GM18873 (cell line): ENCODE results near the gene HADH.
A peak's percentile ranks its signal among the peaks of the same experiment; 100 is the strongest.
"Not testable (repeated sequence)": the region's sequence is repeated elsewhere in the genome, so short reads cannot be mapped to it uniquely, and the experiment has no call there.

Experiments used
- ATAC-seq: cut with Tn5 transposase; IDR thresholded peaks from one replicate; pipeline ENCODE4 v1.9.1; 2021; ENCODE audit warnings: mild to moderate bottlenecking, moderate library complexity, moderate number of reproducible peaks; ENCODE audit not compliant: unreplicated experiment, low FRiP score

The HADH gene

DNA sequence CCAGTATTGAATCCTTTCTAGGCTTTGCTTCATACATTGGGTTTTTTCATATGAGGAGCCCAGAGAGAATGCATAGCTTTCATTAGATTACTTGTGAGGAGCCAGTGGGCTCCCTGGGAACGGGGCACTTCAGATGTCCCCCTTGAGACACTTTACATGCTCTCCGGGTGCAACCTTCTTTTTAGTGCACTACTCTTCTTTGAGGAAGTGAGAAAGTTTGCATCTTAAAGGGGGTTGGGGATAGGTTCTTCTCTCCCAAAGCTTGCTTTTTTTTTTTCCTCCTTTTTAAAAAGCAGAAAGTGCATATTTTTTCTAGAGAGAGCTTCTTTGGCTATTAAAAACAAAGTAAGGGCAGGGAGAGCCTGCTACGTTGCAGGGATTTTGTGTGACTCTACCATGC lies 4.3 kb downstream of the HADH start:
- peak; percentile 32 for ATAC-seq

DNA sequence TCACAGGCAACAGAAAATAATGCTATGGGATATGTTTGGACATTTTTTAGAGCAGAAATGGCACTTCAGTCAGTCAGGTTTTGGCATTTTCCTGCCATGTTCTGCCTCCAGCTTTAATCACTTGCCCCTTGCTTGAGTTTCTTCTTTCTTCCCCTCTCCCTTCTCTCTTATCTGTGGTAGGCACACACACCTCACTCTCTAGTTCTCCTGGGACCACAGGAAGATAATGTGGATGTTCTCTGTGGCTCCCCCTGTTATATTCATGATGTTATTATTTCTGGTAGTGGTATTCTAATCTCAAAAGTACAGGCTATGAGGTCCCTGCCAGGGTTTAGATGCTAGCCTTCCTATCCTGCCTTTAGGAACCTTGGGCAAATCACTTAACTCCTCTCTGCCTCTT lies 5.2 kb downstream of the HADH start:
- no peak for ATAC-seq

DNA sequence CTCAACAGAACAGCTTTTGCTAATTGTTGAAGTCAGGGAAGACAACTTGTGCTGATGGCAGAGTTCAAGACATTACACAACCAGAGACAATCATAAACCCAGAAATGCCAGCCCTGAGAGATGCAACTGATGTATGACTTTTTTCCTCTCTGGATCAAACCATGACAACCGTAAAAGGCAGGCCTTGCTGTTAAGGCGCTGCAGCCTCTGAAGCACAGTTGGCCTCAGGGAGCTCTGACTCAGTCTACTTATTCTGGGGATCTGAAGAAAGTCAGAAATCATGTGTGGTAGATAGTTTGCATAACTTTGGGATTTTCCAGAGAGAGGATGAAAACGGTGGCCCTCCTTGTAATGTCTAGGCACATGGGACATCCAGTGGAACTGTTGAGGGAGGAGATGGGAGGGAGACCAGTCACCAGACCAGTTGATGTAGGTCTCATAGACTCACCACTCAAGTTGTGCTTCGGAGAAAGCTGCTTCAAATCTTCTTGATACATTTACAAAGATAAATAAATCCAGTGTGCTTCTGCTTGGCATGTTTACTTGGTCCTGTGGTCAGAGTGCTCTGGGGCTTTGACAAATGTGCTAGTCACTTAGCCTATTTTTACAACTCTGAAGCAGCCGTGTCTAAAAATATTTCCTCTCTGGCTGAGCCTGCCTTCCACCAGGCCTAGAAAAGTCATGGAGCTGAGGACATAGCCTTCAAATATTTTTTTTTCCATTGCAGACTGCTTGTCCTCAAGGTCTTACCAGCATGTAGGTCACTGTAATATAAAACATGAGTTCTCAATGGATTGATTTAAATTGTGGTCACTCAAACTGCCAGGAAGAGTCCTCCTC lies 7.5 kb downstream of the HADH start:
- ATAC-seq: no peak

DNA sequence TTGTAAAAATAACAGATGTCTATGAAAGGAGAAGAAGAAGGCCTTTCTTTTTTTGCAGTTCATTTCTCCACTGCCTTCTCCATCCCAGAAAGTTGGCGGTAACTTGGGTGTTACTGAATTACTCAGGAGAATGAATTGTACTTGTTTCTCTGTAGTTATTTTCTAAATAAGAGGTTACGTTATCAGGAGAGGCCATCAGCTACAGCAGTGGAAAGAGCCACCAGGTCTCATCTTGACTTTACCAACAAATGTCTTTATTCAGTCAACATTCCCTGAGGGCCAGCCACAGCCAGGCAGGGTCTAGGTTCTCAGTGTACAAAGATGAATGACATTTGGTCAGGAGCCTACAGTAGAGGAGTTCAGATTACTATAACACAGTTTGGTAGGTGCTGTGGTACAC lies 8.1 kb downstream of the HADH start:
- ATAC-seq: no peak

DNA sequence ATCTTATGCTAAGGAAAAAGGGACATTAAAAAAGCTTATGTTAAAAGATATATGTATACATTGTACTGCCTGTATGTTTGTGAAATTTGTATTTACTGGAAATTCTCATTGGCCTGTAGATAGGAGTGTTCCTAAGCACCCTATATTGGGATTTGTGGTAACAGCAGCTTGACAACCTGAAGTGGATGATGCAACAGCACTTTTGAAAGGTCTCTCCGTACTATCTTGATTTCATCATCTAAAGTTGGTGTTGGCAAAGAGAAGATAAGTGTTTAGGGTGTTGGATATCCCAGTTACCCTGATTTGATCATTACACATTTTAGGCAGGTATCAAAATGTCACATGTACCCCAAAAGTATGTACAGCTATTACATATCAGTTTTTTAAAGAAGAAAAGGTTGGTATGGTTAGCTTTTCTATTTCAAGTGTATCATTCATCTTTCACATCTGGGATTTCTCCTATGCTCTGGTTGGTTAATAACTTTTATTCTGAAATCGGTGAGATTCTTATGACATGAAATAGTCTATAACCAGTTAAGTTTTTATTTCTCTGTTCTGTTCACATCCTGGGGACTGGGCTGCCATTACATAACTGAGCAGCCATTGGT lies 10.3 kb downstream of the HADH start:
- ATAC-seq: no peak

DNA sequence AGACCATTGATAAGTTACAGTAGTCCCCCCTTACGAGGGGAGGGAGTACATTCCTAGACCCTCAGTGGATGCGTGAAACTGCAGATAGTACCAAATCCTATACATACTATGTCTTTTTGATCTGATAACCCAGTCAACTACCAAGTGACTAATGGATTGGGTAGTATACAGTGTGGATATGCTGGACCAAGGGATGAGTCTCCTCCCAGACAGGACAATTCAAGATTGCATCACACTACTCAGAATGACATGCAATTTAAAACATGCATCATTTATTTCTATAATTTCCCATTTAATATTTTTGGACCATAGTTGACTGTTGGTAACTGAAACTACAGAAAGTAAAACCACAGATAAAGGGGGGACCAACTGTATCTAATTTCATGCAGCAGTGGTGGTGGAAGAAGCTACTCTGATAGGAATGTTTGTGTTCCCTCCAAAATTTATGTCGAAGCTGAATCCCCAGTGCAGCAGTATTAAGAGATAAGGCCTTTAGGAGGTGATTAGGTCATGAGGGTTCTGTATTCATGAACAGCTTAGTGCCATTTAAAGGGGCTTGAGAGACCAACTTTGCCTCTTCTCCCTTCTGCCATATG lies 11.9 kb downstream of the HADH start:
- ATAC-seq: no peak

DNA sequence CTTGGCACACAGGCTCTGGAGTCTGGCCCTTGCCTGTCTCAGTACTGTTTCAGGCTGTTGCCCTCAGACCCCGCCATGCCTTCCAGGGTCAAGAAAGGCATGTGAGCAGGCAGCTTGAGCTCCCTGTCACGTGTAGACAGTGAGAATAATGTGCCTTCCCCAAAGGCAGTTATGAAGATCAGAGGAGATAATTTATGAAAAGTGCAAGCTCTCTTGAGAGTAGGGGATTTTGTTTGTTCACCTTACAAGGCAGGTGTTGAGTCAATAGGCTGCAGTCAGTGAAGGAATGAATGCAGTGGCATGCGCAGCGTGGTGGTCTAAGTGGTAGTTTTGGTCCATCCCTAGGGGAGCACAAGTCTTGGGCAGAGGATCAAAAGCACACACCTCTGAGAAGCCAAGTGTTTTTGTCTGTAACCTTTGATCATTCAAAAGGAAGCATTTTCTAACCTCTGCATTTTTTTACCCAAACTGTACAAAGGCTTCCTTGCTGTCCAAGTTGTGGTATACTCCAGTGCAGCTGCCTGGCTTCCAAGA lies 14.4 kb downstream of the HADH start:
- ATAC-seq: no peak

DNA sequence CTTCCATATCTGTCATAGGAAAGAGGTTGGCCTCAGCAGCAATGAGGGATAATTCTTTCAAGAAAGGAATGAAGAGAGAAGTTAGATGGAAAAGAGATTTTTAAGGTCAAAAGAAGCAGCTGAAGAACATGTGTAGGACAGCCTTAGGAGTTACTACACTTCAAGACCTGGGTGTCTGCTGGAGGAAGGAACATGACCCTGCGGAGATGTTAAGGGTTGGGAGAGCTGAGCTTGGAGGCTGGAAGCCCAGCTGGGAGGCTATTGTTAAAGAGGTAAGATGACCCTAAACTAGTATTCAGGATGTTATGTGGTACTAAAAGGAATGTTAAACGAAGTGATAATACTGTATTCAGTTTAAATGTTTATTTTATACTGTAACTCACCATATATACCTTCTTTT lies 15.0 kb downstream of the HADH start:
- ATAC-seq: no peak

DNA sequence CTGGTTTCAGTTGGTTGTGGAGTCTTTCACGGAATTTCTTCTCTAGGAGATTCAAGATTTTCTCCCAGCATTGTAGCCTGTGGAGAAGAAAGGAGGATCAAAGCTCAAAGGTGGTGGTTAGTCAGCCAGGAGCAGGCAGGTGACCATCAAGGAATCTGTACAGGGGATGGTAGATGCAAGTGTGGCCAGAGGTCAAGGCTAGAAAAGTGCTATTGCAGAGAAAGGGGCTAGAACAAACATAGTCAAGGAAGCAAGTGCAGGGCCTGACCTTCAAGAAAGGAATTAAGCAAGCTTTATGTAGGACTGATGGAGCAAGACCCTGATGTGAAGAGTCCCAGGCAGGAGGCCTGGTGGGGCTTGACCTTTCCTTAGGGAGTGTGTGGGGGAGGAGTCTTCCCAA lies 16.1 kb downstream of the HADH start:
- no peak for ATAC-seq

DNA sequence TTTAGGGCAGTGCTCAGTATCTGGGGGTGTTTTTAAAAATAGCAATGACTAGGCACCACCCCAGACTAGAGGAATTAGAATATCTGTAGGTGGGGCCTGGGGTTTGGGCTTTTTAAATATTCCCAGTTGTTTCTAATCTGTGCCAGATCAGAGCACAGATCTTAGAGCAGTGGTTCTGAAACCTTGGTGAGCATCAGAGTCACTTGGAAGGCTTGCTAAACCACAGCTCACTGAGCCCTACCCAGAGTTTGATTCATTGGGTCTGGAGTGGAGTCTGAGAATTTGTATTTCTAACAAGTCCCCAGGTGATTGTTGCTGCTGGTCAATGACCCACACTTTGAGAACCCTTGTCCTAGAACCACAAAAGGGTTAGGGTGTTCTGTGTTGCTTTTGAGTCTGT lies 16.7 kb downstream of the HADH start:
- ATAC-seq: no peak

DNA sequence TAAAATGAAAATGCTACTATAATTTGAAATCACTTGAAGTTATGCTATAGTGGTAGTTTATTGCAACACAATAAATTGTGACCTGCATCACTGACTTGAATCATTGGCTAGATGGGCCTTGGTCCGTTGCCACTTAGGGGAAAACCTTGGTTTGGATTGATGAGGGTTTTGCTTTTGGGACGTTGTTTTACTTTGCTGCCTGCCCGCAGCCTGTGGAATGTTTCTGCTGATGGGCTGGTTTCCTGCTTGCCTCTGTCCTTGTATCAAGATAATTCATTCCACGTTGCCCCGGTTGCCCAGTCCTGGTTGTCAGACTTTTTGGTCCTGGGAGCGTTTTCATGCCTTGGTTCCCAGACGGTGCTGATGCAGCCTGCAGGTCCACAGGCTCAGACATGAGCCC lies 18.3 kb downstream of the HADH start:
- no peak for ATAC-seq

DNA sequence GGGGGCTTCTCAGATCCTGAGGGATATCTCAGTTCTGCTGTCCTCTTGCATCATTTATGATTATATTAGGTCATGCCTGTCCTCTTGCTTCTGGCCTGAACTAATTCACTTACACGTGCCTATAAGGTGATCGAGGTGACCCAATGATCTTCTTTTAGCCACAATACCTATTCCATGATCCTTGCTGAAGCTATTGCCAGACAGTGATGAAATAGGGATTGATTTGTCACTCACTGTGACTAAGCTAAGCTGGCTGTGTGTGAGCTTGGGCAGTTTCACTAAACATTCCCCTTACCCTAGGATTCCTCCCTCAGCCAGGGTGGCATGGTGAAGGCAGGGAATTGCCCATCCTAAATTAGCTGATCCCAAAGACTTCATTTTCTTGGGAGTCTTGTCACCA lies 19.0 kb downstream of the HADH start:
- ATAC-seq: no peak

DNA sequence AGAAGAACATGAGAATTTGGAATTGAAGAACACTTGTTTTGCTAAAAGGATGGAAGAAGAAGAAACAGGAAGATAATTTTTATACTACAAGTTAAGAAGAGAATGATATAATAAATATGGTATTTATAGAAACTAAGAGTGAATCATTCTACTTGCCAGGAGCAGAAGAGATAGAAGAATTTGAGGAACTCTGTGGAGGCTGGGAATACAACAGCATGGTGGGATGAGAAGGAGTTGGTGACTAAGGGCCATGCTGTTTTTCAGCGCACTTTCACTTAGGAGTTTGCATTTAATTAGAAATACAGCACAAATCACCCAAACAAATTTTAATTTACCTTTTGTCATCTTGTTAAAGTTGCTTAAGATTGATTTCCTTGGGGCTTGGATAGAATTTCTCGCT lies 20.5 kb downstream of the HADH start:
- no peak for ATAC-seq

DNA sequence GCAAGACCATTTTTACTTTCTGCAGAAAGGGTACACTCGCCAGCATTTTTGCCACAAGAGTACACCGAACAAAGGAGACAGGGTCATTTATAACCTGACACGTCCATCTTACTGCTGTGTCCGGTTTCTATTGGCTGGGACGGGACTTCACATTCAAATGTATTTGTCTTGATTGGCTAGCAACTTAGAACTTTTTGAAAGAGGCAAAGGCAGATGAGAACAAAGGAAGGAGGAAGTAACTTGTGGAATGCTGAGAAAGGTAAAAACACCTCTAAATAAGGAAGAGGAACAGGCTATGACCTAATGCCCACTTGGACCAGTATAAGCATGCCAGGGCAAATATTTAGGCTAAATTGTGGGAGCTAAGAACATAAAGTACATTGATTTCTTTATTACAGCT lies 22.7 kb downstream of the HADH start:
- not testable (repeated sequence) for ATAC-seq

DNA sequence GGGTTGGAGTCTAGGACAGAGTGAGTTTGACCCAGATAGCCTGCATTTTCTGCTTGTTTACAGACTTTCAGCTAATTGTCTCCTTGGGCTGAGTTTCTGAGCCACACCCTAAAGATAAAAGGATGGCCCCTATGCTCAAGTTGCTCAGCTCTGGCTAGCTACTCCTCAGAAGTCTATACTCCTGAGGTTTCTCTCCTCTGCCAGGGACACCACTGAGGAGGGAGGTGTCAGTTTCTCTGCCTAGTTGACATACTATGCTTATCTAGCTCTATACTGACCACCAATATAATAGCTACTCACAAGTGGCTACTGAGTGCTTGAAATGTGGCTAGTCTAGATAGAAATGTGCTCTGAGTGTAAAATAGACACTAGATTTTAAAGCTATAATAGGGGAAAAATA lies 23.6 kb downstream of the HADH start:
- no peak for ATAC-seq

DNA sequence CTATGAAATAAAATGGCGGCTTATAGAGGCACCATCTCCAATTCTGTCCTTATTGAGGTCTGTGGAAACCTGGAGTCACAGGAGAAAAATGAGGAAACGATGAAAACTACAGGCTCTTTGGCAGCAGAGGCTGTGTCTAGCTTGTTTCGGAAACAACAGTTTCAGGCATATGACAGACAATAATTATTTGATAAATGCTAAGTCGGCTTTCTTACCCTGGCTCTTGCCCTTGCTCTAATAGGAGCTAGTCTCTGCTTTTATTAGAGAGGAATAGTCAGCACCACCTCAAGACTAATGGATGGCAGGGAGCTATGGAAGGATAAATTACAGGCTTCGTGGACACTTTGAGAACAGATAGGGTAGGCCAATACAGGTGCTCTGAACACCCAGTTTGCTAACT lies 24.3 kb downstream of the HADH start:
- no peak for ATAC-seq

DNA sequence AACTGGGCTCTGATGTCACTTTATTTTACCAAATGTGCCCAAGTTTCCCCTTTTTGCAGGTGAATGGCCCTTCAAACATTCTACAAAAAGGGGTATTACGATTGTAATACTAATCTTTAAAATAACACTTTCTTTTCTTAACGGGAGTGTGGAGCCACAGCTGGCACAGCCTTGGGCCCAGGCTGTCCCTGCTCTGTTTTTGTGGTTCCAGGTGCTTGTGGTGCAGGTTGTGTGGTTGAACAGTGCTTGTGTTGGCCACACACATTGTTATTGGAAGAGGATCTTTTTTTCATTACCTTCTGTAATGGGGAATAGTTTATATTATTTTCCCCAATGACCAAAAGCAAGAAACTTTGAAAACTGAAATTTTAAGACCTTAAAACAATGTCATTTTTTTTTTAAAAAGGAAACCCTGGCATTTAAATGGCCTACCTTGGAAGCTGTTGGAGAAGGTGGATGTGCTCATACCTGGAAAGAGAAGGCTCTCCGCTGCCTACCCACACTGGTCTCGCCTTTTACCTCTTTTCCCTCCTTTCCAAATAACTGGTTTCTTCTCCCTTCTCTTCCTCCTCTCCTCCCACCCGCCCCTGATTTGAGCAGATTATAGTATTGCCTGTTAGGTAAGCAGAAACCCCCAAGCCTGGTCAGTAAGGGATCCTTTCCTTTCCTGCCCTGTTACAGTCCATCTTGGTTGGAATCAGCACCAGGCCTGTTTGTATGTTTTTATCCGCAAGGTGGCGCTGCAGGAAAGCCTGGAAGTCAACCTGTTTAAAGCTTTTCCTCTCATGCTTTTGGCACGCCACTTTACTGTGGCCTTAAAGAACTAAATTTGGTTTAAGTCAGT lies 28.6 kb downstream of the HADH start:
- ATAC-seq: peak; percentile 61

DNA sequence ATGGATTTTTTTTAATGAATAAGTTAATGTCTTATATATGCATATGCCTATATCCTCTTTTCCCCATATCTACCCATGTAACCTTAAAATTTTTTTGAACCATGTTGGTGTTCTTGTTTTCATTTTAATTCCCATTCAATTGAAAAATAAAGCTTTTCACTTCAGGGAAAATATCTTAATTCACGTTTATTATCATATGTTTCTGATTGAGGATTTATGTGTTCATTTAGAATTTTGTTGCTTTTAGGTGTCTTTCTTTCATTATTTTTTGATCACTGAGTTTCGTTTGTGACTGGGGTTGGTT lies 29.1 kb downstream of the HADH start:
- ATAC-seq: no peak

DNA sequence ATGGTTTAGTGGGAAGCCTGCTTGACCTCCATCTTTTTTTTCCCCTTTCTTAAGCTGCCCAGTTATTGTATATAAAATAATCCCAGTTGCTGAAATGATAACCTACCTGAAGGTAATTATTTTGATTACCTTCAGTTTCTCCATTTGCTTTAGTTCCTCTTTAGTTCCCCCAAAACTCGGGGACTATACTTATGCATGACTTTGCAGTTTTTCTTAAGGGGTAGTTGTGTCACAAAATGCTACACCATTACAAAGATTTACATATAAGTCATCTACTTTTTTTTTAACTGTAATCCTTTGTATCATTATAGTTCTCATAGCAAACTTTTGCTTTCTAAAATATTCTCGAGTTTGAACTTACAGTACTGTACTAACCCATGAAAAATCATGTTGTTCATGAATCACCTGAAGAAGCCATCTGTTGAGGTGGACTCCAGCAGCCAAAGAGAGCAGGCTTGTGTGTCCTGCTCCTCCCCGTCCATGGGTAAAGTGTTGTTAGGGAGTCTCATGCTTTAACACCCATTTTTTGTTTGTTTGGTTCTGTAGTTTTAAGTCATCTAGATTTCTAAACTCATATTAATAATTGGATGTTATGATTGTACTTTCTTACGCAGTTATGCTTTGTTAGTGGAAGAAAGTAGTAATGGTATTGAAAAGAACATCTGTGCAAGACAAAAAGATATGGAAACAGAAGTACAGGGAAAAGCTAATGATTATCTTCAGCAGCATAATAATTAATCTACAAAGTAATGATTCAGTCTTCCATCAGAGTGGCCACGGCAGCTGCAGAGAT lies 34.6 kb downstream of the HADH start:
- no peak for ATAC-seq

DNA sequence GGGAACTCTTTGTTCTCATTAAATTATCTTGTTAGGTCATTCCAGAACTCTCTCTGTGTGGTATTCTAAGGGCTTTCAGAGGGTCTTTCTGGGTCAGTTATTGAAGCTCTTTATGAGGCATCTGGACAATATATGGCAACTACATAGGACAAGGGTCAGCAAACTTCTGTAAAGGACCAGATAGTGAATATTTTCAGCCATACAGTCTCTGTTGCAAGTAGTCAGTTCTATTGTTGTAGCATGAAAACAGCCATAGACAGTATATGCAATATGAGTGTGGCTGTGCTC lies 35.1 kb downstream of the HADH start:
- no peak for ATAC-seq
